ENCODE measurements around the gene VPS52. TPM values are rescaled to one million over a fixed set of nuclear protein-coding genes. Genes with fewer than 3 reads are reported as not detected.

VPS52 gene
- total and polyA plus RNA-seq, 9 of the 15 experiments (the other 6 are each of a cell fraction or from before 2014, with no cell fraction given), result 24.4 to 103 (median 40.2) TPM

- TF ChIP-seq RBFOX2 (IDR thresholded peaks at IDR 0.05; ENCODE audit: low read depth, low read length), result peak; percentile 62
- TF ChIP-seq TOE1 (IDR thresholded peaks at IDR 0.05; ENCODE audit: borderline replicate concordance), result peak; percentile 95
- TF ChIP-seq TOE1 (CRISPR knock-in tag; IDR thresholded peaks at IDR 0.05; ENCODE audit: borderline replicate concordance, low read depth), result no peak
- TF ChIP-seq FOXJ3 (CRISPR knock-in tag; IDR thresholded peaks at IDR 0.05), result no peak
- peak; percentile 43; the same call in 1 of the 2 replicates for TF ChIP-seq LEF1 (IDR thresholded peaks at IDR 0.05)
- TF ChIP-seq C11orf30 (IDR thresholded peaks at IDR 0.05; ENCODE audit: low read depth), result peak; percentile 19; the same call in 1 of the 2 replicates
- peak; percentile 62 to 75 for TF ChIP-seq NRF1 (conservative IDR thresholded peaks at IDR 0.05 in 1 of 2, IDR thresholded peaks at IDR 0.05 in 1 of 2)
- no peak for TF ChIP-seq RBM17 (IDR thresholded peaks at IDR 0.05; ENCODE audit: borderline replicate concordance, low read depth, low read length)
- TF ChIP-seq POLR2G (IDR thresholded peaks at IDR 0.05; ENCODE audit: low read depth, low read length), result peak; percentile 79
- no peak for TF ChIP-seq KDM2B (CRISPR knock-in tag; IDR thresholded peaks at IDR 0.05)
- TF ChIP-seq CEBPZ (IDR thresholded peaks at IDR 0.05; ENCODE audit: borderline replicate concordance, low read depth, low read length), result no peak
- TF ChIP-seq SETDB1 (IDR thresholded peaks at IDR 0.05; ENCODE audit: low read length), result no peak
- peak; percentile 49; the same call in 1 of the 2 replicates for TF ChIP-seq RB1 (IDR thresholded peaks at IDR 0.05; ENCODE audit: low read depth)
- no peak for TF ChIP-seq KLF10 (CRISPR knock-in tag; IDR thresholded peaks at IDR 0.05)
- TF ChIP-seq RBM25 (IDR thresholded peaks at IDR 0.05; ENCODE audit: low read depth, low read length, severe bottlenecking), result peak; percentile 13
- TF ChIP-seq ZNF280A (IDR thresholded peaks at IDR 0.05; ENCODE audit: low read depth, partially characterized antibody), result no peak
These were observed 46.2 kb upstream of the VPS52 start, which contains the start of gene ZBTB22 (continued) for GRCh38 chr6:33317669-33318425.
